DOHH2 (cell line): ENCODE results near the gene ST6GAL1.

Experiments
- H3F3A ChIP-seq: fragments of 200-600 bp; sonication (generic), shearing (Covaris generic); 2 replicates; pipeline ENCODE4 v1.6.0; 2016; ENCODE audit warnings: antibody characterized with exemption, mild to moderate bottlenecking; ENCODE audit not compliant: control insufficient read depth, insufficient read depth
- H3K27ac ChIP-seq: fragments of 200-600 bp; sonication (generic); 2 replicates; pipeline ENCODE4 v1.5.1; 2014; ENCODE audit warnings: low read depth, mild to moderate bottlenecking, low read length, moderate library complexity
- H3K27me3 ChIP-seq: fragments of 200-600 bp; sonication (generic); 2 replicates; pipeline ENCODE4 v1.6.1; 2014; ENCODE audit warnings: mild to moderate bottlenecking, low read length, mixed read lengths; ENCODE audit not compliant: control insufficient read depth
- H3K36me3 ChIP-seq: fragments of 200-600 bp; sonication (generic); 2 replicates; pipeline ENCODE4 v1.6.1; 2014; ENCODE audit warnings: mild to moderate bottlenecking, low read length, moderate library complexity, mixed read lengths; ENCODE audit not compliant: control insufficient read depth
- H3K4me1 ChIP-seq: fragments of 200-600 bp; sonication (generic); 2 replicates; pipeline ENCODE4 v1.6.1; 2014; ENCODE audit warnings: mild to moderate bottlenecking, low read length, mixed read lengths; ENCODE audit not compliant: control insufficient read depth
- H3K4me2 ChIP-seq: fragments of 200-600 bp; sonication (generic); 2 replicates; pipeline ENCODE4 v1.6.0; 2014; ENCODE audit warnings: mild to moderate bottlenecking, low read length, moderate library complexity
- H3K4me3 ChIP-seq: fragments of 200-600 bp; sonication (generic); 2 replicates; pipeline ENCODE4 v1.5.1; 2014; ENCODE audit warnings: mild to moderate bottlenecking, low read length, mixed read lengths
- H3K79me2 ChIP-seq: fragments of 200-600 bp; sonication (generic); 2 replicates; pipeline ENCODE4 v1.6.1; 2014; ENCODE audit warnings: mild to moderate bottlenecking, low read length, mixed read lengths; ENCODE audit not compliant: control insufficient read depth
- H3K9me2 ChIP-seq: fragments of 200-600 bp; sonication (generic); replicated peaks from 2 replicates; pipeline ENCODE4 v1.6.1; 2014; ENCODE audit warnings: mild to moderate bottlenecking, low read length, mixed read lengths; ENCODE audit not compliant: control insufficient read depth
- H3K9me3 ChIP-seq: fragments of 200-600 bp; sonication (generic); 2 replicates; pipeline ENCODE4 v1.6.1; 2014; ENCODE audit warnings: antibody characterized with exemption, low read length, mixed read lengths; ENCODE audit not compliant: control insufficient read depth, insufficient read depth
- H4K20me1 ChIP-seq: fragments of 200-600 bp; sonication (generic); 2 replicates; pipeline ENCODE4 v1.6.0; 2014; ENCODE audit warnings: low read depth, mild to moderate bottlenecking, antibody characterized with exemption, low read length, moderate library complexity; ENCODE audit not compliant: control insufficient read depth, insufficient read depth
- EZH2phosphoT487 ChIP-seq: fragments of 200-600 bp; sonication (generic); IDR thresholded peaks from 2 replicates; pipeline ENCODE4 v1.6.1; 2017; ENCODE audit warnings: borderline replicate concordance, mild to moderate bottlenecking, antibody characterized with exemption, low read length, moderate library complexity, mixed read lengths
- TF ChIP-seq, protein P1 (sequence below): fragments of 200-600 bp; sonication (generic); IDR thresholded peaks from one replicate; pipeline ENCODE4 v1.5.1; 2014; ENCODE audit warnings: antibody characterized with exemption, mild to moderate bottlenecking, low read depth, low read length; ENCODE audit not compliant: poor library complexity, severe bottlenecking

Gene ST6GAL1

DNA sequence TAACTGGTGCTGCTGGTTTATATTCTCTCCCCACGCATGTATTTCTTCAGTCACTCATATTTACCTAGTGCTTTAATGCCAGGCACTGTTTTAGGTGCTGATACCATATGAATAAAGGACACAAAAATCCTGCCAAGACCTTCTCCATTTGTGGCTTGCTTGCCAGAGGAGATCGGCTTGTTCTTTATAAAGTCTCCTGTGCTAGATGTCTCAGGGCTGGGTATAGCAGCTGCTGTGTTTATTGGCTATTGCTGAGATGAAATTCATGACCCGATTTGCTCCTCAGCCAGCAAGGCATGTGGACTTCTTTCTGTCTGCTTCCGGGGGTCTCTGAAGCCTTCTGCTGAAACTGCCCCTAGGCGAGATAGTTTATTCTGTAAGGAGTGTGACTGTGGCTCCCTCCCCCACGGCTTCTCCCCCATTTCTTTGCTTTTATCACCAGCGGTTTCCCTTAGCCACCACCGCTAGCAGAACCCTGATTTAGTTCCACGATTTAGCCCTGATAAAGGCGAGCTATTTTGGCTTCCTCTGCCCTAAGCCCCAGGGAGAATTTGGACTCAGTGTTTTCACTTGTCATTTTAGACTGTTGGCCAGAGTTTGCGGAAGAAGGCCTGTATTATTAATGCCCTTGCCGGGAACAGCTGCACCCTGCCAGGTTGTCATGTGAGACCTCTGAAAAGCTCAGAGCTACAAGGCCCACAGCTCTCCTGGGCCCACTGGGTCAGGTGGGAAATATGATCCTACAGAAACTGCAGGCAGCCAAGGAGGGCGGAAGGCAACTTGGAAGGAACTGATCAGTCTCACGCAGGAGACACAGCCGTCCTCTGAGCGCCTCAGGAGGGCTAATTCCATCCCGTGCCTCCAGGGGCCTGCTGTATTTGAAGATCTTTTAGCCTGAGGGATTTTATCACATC, 46.8 kb downstream of the ST6GAL1 start:
- Histone ChIP-seq H3K4me1 (peaks cover 36% of the 10 kb centered on the region), H3K27me3 (no peaks in the 10 kb centered on the region), H3F3A (no peaks in the 10 kb centered on the region), H3K79me2 (peaks cover 17% of the 10 kb centered on the region), H3K36me3 (peaks cover 74% of the 10 kb centered on the region), H3K9me2 (no peaks in the 10 kb centered on the region), H3K4me3 (no peak overlapping the region), H3K4me2 (no peak overlapping the region), H3K9me3 (no peaks in the 10 kb centered on the region), H3K27ac (no peak overlapping the region), H4K20me1 (peaks cover 2% of the 10 kb centered on the region; the same call in 1 of the 2 replicates)
- TF ChIP-seq, protein P1, sequence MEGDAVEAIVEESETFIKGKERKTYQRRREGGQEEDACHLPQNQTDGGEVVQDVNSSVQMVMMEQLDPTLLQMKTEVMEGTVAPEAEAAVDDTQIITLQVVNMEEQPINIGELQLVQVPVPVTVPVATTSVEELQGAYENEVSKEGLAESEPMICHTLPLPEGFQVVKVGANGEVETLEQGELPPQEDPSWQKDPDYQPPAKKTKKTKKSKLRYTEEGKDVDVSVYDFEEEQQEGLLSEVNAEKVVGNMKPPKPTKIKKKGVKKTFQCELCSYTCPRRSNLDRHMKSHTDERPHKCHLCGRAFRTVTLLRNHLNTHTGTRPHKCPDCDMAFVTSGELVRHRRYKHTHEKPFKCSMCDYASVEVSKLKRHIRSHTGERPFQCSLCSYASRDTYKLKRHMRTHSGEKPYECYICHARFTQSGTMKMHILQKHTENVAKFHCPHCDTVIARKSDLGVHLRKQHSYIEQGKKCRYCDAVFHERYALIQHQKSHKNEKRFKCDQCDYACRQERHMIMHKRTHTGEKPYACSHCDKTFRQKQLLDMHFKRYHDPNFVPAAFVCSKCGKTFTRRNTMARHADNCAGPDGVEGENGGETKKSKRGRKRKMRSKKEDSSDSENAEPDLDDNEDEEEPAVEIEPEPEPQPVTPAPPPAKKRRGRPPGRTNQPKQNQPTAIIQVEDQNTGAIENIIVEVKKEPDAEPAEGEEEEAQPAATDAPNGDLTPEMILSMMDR: no peak
- no peak for TF ChIP-seq EZH2phosphoT487

DNA sequence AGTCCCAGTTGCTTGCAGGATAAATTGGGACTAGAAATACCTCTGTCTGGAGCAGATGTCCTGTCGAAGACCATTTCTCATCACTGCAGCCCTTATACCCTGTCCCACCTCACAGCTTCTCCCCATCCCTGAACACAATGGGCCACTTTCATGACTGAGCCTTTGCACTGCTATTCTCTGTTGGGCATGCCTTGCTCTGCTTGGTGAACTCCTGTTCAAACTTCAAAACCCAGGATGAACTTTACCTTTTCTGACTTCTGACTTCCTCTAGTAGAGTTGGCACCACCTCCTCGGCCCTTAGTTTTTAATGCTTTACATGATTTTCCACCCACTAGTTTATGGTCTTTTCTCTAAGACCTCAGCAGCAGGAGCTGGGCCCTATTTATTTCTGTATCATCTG, 48.4 kb downstream of the ST6GAL1 start:
- Histone ChIP-seq H3K9me3 (no peaks in the 10 kb centered on the region), H3K27me3 (no peaks in the 10 kb centered on the region), H4K20me1 (peaks cover 2% of the 10 kb centered on the region; the same call in 1 of the 2 replicates), H3K4me2 (no peak overlapping the region), H3K9me2 (no peaks in the 10 kb centered on the region), H3F3A (peaks cover 9% of the 10 kb centered on the region; the same call in 1 of the 2 replicates), H3K79me2 (peaks cover 8% of the 10 kb centered on the region), H3K4me3 (no peak overlapping the region), H3K4me1 (peaks cover 34% of the 10 kb centered on the region), H3K27ac (no peak overlapping the region), H3K36me3 (peaks cover 72% of the 10 kb centered on the region)
- TF ChIP-seq EZH2phosphoT487: no peak
- TF ChIP-seq, protein P1: no peak

DNA sequence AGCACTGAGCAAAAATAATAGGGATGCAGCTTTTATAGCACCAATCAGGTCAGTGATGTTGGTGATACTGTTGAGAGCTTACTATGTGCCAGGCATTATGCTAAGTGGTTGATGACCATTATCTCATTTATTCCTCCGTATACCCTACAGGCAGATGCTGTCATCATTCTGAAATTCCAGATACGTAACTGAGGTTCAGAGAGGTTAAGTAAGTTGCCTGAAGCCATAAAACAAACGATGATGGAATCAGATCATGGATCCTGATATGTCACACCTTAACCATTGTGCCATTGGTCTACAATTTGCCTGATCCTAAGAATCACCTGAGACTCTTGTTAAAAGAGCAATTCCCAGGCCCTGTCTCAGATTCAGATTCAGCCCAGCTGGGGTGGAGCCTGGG, 49.5 kb downstream of the ST6GAL1 start:
- TF ChIP-seq, protein P1: no peak
- no peak for TF ChIP-seq EZH2phosphoT487
- H3K36me3 ChIP-seq: peaks cover 68% of the 10 kb centered on the region
- H3K4me3 ChIP-seq: no peak overlapping the region
- peaks cover 5% of the 10 kb centered on the region for H3K79me2 ChIP-seq
- H3K27ac ChIP-seq: no peak overlapping the region
- no peaks in the 10 kb centered on the region for H3K9me3 ChIP-seq
- peaks cover 32% of the 10 kb centered on the region for H3K4me1 ChIP-seq
- H3K27me3 ChIP-seq: no peaks in the 10 kb centered on the region
- no peak overlapping the region for H3K4me2 ChIP-seq
- peaks cover 12% of the 10 kb centered on the region; the same call in 1 of the 2 replicates for H3F3A ChIP-seq
- no peaks in the 10 kb centered on the region for H3K9me2 ChIP-seq
- H4K20me1 ChIP-seq: peaks cover under 1% of the 10 kb centered on the region; the same call in 1 of the 2 replicates
